VCaP (cell line): Measurements from ENCODE around the gene PGAP3.

Source experiments
- H3K27ac ChIP-seq: fragments of 450-650 bp; 2 replicates; pipeline ENCODE4 v1.5.1; 2017
- CTCF ChIP-seq: fragments of 450-650 bp; conservative IDR thresholded peaks from 2 replicates; pipeline ENCODE4 v1.5.1; 2017; ENCODE audit warnings: mild to moderate bottlenecking, moderate library complexity

The PGAP3 gene

GRCh38 chr17:39676198-39676819, 11.5 kb downstream of the PGAP3 start:
- H3K27ac ChIP-seq, result peak overlapping the region; percentile 54
- no peak for TF ChIP-seq CTCF

- peak overlapping the region; percentile 54 for H3K27ac ChIP-seq
- TF ChIP-seq CTCF, result no peak
Observed at GRCh38 chr17:39675390-39676082, 12.3 kb downstream of the PGAP3 start.

GRCh38 chr17:39674702-39675389, 13.0 kb downstream of the PGAP3 start:
- peak overlapping the region; percentile 54 for H3K27ac ChIP-seq

GRCh38 chr17:39674179-39674578, 13.7 kb downstream of the PGAP3 start:
- no peak for TF ChIP-seq CTCF
- peak overlapping the region; percentile 54; the same call in 1 of the 2 replicates for H3K27ac ChIP-seq

More at GRCh38 chr17:39674702-39675389, 13.0 kb downstream of the PGAP3 start:
- no peak for TF ChIP-seq CTCF

- H3K27ac ChIP-seq, result no peak overlapping the region
- TF ChIP-seq CTCF, result no peak
Observed at GRCh38 chr17:39673335-39674081, 14.3 kb downstream of the PGAP3 start.

- peak; percentile 41 for TF ChIP-seq CTCF
- no peak overlapping the region for H3K27ac ChIP-seq
Observed at GRCh38 chr17:39672522-39673334, 15.1 kb downstream of the PGAP3 start.
